OCI-LY1 (cell line): ENCODE results near the gene CDIPT.

ENCODE experiments used
- EZH2 ChIP-seq: fragments of 200-600 bp; sonication (generic), shearing (Covaris generic); IDR thresholded peaks from 2 replicates; pipeline ENCODE4 v1.8.0; 2017; ENCODE audit warnings: borderline replicate concordance, mixed run types, mild to moderate bottlenecking, antibody characterized with exemption, low read length, moderate library complexity, mixed read lengths
- TF ChIP-seq, protein P1 (sequence below): fragments of 200-600 bp; sonication (generic), shearing (Covaris generic); IDR thresholded peaks from 2 replicates; pipeline ENCODE4 v1.5.1; 2017; ENCODE audit warnings: mild to moderate bottlenecking, antibody characterized with exemption, low read length, moderate library complexity, mixed read lengths

DNA sequence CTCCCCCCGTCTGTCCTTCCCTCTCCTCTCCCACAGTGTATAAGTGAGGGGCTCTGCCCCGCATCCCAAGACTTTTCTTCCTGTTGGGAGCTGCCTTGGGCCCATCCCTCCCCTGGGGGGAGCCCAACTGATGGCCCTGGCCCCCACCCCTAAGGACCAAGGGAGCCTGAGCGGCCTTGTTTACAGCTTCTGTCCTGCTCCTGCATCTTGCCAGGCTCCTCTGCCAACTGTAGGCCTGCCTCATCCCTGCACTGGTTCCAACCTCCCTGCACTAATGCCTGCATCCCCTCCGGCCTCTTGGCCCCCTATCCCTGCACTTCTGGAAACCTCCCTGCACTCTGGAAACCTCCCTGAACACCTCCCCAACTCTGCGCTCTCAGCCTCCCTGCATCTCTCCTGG lies 48.4 kb downstream of the CDIPT start:
- TF ChIP-seq, protein P1, sequence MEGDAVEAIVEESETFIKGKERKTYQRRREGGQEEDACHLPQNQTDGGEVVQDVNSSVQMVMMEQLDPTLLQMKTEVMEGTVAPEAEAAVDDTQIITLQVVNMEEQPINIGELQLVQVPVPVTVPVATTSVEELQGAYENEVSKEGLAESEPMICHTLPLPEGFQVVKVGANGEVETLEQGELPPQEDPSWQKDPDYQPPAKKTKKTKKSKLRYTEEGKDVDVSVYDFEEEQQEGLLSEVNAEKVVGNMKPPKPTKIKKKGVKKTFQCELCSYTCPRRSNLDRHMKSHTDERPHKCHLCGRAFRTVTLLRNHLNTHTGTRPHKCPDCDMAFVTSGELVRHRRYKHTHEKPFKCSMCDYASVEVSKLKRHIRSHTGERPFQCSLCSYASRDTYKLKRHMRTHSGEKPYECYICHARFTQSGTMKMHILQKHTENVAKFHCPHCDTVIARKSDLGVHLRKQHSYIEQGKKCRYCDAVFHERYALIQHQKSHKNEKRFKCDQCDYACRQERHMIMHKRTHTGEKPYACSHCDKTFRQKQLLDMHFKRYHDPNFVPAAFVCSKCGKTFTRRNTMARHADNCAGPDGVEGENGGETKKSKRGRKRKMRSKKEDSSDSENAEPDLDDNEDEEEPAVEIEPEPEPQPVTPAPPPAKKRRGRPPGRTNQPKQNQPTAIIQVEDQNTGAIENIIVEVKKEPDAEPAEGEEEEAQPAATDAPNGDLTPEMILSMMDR, result no peak
- TF ChIP-seq EZH2, result no peak
